ENCODE measurements around the gene SERTAD3.

GRCh38 chr19:40449506-40449905 lies 5.4 kb upstream of the SERTAD3 start:
- no peak for TF ChIP-seq POLR2A (IDR thresholded peaks at IDR 0.05; ENCODE audit: low read length)
- no peak for TF ChIP-seq GATA1 (IDR thresholded peaks at IDR 0.05; ENCODE audit: low read depth, low read length)
